Mesenteric fat pad (tissue), 1 donor: ENCODE results near the gene PDE4D. TPM values are rescaled to one million over a fixed set of nuclear protein-coding genes. Genes with fewer than 3 reads are reported as not detected.
"Not testable (repeated sequence)": the region's sequence is repeated elsewhere in the genome, so short reads cannot be mapped to it uniquely, and the experiment has no call there.

Experiments
- DNase-seq: peaks from one replicate; pipeline ENCODE4 v3.0.0-alpha.2; 2020; ENCODE audit warnings: low spot score
- total RNA-seq: library from RNA; stranded (reverse); fragmentation: NEBNext Ultra II Directional; extraction: Animal tissue kit (Norgen Biotek cat#: 25700); gene quantifications from one replicate; pipeline ENCODE4 v1.2.1, GENCODE V29; 2021
- donor health status: DM: yes; HTN: yes; CAD: no.

The PDE4D gene
- total RNA-seq, 1 donor from 2014 or later: 28.8 TPM

DNA sequence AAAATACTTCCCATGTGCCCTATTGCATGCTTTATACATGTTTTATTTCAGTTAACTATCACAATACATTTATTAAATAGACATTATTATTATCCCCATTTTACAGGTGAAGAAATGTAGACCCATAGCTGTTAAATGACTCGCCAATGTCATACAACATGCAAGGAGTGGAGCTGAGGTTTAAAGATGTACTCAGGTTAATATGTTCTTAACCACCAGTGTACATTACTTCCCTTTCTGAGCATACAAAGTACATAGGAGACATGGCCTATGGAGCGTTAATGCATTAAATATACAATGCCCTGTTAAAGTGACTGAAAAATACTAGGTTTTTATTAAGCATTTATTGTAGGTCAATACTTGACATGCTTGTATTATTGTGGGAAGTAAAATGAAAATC, 407.0 kb downstream of the PDE4D start:
- no peak for DNase-seq

DNA sequence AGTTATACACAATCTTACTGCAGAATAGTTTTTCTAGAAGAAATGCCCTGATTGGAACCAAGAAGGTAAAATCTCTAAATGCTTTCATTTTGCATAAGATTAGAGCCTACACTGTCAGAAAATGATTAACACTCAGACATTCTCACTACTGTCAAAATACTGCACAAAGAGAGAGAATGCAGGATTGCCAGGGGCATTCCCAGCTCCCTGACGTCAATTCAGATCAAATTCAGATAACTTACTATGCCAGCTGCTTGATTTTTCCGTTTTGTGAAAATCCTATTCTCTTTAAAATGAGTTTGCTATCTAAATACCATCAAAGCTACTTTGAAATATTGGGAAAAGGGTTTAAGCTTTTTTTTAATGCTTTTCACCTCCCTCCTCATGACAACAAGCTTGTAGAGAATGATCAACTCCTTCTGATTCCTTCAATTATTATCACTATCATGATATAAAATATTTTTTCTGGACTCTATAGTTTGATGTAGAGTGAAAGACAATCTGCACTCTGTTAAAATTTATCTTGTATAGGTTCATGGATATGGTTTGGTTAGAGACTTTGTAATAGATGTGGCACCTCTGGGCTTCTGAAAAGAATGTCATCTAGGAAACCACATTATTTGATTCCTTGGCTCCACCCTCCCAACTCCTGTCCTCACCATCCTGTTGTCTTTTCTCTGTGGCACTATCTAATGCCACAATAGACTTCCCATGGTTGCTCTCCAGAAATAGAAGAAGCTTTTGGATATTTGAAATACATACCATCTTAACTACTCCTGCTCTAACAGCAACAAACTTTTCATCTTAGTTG, 407.7 kb downstream of the PDE4D start:
- no peak for DNase-seq

DNA sequence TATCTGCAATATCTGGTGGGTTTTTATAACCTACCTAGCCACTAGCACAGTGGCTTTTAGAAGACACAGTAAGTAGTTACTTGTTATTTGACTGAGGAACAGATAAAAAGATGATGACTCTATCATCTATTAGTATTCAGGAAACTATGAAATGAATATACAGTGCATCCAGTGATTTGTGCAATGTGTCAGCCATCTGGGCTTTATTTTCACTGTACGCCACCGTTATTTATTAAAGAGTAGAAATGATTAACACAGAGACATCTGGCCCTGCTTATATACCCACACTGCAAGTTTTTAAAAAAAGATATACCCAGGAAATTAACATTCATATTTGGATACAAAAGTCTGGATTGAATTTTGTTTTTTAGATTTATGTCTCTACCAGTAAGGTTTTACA, 408.4 kb downstream of the PDE4D start:
- DNase-seq: no peak

DNA sequence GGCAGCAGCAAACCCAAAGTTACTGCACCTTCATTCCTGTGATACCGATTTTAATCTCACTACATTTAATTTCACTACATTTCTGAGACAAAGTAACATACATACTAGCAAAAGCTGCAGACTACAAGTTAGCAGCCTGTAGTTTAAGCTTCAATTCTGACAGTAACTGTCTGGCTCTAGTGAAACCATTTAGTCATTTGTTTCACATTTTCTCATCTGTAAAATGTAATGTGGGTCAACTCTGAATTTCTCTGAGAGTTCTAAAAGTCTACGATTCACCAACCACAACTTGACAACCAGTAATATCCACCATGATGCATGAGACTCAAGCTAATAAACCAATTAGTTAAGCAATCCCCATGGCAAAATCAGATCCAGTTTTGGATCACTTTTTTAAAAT, 408.9 kb downstream of the PDE4D start:
- DNase-seq: no peak

DNA sequence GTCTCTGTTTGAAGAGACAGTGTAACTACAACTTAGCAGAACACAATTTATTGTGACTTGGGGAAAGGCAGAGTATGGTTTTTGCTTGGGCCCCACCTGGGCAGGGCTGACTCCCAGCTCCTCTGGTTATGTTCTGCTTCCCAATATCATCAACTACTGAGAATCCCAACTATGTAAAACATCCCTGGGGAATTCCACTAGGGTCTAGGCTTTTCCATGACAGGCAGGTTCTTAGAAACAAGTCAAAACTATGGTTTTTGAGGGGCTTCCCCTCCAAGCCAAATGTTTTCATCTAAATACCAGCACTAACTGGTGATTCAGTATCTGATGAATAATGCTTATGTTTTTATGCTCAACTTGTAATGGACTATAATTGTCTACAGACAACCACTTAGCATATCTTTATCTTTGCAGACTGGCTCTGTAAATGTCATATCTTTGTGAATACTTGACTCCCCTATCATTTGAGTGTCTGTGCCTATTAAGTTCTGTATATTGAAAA, 409.5 kb downstream of the PDE4D start:
- DNase-seq: no peak

DNA sequence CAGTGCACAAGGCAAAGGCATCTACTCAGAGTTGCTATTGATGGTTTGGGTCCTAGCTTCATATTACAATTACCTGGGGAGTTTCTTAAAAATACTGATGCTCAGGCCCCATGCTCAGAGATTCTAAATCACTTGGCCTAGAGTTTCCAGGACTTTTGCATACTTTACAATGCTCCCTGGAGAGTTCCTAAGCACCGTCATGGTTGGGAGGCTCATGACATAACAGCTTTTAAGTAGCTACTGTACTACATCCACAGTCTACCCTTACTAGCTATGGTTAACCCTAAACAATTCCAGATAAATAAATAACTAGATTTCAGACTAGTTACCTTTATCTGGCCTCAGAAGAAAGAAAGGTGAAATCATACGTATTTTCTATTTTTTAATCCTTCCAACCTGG, 414.4 kb downstream of the PDE4D start:
- no peak for DNase-seq

DNA sequence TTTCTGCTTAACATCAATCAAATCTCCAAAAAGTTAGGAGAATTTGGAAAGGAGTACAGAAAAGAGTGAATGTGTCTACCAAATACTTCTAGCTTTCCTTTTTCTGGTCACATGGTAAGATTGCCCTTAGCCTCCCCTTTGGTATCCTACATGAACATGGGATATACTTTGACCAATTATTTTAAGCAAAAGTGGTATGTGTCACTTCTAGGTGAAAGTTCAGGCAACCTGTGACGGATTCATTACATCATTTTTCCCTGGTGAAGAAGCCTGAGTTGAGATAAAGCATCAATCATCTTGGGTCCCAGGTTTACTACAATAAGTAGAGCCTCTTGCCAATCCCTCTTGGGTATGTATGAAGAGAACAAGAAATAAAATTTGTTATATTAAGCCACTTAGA, 419.2 kb downstream of the PDE4D start:
- DNase-seq: no peak

DNA sequence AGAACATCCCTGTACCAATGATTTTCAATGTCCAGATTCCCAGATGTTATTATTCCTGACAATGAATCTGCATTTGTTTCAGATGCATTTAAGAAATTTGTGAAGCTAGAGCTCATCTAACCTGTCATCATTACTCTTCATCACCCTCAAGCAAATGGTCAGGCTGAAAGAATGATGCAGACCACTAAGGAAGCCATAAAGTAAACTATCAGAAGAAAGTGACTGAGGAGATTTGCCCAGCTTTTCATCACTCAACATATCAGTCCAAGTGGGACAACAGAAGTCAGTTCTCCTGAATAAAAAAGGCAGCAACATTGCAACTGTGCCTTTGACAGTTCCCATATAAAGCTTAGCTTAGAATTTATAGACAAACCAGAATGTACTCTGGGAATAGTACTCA, 419.9 kb downstream of the PDE4D start:
- DNase-seq: no peak

DNA sequence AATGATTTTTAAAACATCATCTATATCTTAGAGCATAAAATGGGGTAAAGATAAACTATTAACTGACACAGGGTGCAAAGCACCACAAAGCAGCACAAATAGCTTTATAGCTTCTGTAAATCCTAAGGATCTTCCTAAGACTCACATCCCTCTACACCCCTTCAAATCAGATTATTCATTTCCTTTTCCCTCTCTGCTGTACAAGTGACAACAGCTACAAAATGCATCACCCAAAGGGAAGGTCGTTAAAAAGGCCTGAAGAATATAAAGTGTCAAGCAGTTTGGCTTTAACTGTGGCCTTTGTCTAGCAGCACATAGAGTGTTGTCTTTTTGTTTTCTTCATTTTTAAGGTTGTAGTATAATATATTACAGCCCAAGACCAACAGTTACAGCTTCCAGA, 422.1 kb downstream of the PDE4D start:
- no peak for DNase-seq

DNA sequence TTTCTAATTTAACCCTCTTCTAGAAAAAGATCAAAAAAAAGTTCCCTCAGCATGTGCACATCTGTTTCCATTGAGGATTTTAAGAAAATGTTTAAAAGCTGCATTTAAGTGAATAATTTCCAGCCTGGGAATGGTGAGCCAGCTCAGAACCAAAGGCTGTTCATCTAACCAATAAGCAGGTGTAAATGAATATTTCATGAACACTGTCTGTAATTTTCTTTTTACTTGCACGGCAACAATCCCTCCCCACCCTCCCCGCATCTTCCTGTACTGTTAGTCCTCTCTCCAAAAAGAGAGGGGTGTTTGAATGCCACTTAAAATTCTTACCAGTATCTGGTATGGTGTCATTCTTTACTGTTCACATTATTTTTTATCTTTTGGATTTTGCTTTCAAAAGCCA, 425.6 kb downstream of the PDE4D start:
- DNase-seq: no peak

DNA sequence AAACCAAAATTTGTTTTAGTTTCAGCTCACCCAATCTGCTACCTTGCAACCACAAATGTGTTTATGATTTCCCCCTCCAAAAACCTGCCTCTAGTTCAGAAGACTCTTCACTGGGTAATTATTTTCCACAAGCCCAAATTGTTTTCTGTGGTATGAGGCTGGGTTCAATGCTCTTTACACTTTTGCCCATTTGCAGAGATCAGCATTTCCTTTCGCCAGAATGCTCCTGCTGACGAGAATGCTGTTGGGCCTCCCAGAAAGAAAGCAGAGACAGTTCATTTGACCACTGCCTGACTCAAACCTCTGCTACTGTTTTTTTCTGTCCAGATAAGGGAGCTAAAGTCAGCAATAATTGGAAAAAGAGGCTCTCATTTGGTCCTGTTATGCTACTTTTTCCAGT, 427.3 kb downstream of the PDE4D start:
- no peak for DNase-seq

DNA sequence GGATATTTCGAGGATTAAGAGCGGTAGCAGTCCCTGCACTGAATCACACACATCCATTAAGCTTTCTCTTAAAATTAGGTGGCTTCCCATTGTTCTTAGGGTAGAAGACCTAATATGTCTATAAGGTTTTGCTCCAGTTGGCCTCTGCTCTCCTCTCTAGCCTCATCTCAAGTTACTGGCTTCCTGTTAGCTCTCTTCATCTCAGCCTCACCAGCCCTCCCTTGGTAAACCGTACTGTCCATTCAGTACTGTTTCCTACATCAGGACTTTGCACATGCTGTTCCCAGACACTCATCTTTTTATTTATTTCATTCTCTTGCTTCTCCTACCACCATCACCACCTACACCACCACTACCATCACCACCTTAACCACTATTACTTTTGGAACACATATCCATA, 428.6 kb downstream of the PDE4D start:
- no peak for DNase-seq

DNA sequence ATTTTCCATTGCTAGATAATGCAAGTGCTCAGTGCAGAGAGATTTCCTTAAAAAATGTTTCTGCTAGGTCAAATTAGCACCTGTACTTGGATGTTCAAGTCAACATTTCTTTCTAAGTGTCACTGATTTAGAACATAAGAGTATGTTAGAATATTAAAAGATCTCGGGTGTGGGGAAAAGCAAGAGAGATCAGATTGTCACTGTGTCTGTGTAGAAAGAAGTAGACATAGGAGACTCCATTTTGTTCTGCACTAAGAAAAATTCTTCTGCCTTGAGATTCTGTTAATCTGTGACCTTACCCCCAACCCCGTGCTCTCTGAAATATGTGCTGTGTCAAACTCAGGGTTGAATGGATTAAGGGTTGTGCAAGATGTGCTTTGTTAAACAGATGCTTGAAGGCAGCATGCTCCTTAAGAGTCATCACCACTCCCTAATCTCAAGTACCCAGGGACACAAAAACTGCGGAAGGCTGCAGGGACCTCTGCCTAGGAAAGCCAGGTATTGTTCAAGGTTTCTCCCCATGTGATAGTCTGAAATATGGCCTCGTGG, 429.8 kb downstream of the PDE4D start:
- not testable (repeated sequence) for DNase-seq

DNA sequence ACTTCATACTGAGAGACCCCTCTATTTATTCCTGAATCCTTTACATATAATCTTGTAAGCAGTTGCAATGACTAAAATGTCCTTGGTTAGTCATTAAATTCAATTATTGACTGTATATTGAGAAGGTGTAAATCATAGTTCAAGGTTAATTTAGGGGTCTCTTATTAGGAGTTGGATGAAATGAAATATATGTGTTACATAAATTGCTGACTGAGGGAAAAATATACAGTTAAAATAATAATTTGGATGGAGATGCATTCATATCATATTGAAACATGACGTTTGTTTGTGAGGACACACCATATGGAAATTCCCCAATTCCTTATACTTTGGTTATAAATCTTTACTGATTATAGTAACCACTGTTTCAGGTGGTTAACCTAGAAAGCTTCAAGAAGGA, 430.6 kb downstream of the PDE4D start:
- DNase-seq: no peak

DNA sequence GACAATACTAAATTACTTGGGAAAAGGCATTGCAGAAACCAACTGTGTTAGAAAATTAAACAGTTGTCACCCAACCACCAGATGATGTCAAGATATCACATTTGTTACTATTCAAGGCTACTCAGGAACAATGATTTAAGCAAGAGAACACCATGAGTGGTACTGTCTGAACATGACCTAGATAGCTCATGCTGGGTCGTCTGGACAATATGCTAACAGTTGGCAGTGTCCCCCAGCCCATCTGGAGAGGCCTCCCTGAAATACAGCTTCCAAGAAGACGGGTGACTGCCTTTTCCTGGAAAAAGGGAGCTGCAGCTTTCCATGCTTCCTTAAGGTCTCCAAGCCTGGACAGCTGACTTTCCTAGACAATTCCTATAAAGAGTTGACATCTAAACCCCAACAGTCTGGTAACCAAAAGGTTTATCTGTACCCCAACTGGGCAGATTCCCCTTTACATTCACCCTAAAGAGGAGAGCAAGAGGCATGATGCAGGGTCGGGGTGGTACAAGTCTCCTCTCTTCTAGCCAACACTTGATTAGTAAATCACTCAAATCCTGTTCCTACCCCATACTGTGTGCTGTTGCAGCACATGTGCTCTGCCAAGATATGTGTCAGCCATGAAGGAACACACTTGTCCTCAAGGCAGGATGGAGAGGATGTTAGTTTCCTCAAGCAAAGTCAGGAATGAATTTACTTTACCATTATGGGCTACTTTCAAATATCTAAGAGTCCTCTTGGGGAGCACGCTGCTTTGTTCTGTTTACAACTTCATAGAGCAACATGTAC, 433.0 kb downstream of the PDE4D start:
- no peak for DNase-seq

DNA sequence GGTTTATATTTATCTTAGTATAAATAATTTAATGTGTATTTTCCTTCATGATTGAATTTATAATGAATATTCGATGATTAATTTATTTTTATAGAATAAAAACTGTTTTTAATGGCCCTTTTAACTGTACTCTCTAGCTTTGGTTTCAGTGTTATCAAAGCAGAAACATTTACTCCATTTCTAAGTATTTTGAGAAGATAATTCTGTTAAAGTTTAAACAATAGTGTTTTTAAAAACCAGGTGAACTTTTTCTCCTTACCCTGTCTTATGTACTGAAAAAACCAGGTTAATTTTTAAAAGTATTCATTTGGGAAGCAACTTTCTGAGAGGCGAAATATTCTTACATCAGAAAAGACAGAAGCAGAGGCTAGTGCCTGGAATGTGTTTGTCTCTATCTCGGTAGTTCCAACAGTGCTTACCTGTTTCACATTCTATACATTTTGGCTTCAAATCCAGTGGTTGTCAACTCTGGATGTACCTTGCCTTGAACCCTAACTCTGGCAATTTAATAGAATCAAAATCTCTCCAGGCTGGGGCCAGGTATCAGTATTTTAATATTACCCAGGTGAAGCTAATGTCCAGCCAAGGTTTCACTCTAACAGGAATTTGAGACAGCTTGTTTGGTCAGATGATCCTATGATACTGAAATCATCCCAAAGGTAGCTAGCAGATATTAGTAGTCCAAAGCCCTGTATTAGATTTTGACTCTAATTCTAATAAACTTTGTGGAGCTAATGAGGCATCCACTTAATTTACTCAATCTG, 434.4 kb downstream of the PDE4D start:
- no peak for DNase-seq

DNA sequence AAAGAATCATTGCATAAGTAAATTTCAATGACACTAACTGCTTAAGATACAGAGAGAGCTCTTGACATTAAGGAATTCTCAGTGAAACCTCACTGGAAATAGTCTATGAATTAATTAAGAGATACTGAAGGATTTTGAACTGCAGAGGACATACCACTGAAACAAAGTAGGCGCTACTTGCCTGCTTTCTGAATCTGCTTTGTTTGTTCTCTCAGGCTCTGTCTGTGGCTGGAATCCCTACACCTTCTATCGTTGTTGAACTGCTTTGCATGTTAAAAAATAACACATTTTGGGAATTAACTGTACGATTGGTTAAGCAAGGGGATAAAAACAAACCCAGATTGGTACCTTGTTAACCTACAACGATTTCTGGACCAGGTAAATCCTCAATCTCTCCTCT, 435.2 kb downstream of the PDE4D start:
- DNase-seq: no peak

DNA sequence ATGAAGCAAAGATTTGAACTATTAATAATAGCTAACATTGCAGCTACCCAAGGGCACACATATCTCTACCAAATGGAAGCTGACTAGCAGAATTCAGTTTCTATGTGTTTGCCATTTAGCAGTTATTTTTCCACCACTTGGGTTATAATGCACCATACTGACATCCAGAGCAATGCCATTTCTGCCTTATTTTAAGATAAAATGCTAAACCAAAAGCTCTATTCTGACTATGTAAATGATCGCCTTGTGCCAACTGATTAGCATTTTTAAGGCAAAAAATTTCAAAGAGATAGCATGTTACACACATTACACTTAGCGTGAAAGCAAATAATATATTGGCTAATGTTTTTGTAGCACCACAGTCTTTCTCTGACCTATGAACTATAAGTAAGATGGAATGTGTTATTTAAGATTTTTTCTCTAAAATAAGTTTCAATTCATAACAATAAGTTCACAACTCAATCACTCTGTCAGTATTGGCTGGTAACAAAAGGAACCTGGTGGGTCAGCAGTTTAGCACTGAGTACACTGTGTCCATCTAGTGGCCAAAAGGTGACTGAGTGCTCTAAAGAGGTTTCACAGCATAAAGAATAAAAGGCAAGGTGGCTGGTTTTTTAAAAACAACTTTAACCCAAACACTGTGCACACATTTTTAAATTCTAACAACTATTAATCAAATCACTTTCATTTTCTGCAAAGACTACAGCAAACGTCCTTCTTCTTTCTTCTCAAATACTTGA, 443.5 kb downstream of the PDE4D start:
- DNase-seq: no peak

DNA sequence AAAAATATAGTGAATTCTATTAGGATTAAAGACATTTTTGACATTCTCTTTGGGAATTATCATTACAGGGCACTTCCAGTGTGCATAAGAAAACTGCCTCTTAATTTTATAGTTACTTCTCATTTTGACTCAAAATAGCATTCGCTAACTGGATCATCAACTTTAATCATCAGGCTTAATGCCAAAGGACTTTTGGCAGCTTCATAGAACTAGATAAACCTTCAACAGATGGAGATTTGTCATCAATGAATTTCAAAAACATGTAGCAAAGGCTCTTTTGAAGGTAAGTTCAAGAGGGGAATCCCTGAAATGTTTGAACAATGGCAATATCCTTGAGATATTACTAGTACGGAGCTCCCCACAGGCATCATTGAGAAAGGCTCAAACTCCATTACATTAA, 447.2 kb downstream of the PDE4D start:
- DNase-seq: no peak

DNA sequence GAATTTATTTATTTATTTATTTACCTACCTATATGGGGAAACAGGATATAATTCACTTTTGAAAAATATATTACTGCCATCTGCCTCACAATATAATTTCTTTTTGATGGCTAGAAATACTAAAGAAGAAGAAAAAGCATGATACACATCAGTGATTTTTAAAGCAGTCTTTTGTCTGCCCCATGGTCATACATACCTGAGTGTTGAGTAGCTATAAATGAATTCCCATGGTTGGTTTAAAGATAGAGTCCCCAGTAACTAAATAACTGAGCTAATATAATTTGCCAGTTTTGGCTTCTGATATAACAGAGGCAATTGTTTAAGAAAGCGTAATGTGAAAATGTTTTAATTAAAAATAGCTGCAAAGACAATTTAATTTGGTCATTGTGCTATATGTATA, 447.8 kb downstream of the PDE4D start:
- DNase-seq: no peak

DNA sequence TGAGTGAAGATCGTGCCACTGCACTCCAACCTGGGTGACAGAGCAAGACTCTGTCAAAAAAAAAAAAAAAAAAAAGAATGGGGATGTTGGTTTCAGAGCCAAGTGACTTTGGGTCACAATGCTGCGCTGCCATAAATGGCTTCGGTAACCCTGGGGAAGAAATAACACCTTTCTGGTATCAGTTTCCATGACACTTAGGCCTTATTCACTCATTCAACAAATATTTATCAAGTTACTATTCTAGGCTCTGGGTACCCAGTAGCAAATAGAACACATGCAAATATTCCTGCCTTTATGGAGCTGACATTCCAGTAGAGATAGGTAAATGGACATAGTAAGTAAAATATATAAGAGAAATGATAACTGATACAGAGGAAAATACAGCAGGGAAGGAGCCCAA, 454.2 kb downstream of the PDE4D start:
- DNase-seq: no peak
